Choroid plexus epithelial cell (primary cell): ENCODE results near the gene MTHFD2L.

Experiments
- DNase-seq: peaks from one replicate; pipeline ENCODE4 v3.0.0-alpha.2; 2010; ENCODE audit warnings: low read depth
- H3K4me3 ChIP-seq: 2 replicates; pipeline ENCODE4 v1.5.1; 2011; ENCODE audit warnings: low read depth, mild to moderate bottlenecking, control low read depth, low read length, moderate library complexity
- CTCF ChIP-seq: conservative IDR thresholded peaks from 2 replicates; pipeline ENCODE4 v1.5.1; 2011; ENCODE audit warnings: low read depth, mild to moderate bottlenecking, control low read depth, inconsistent platforms, low read length, moderate library complexity

Gene MTHFD2L

GRCh38 chr4:74188912-74189311 is 31.0 kb downstream of the MTHFD2L start:
- no peak for TF ChIP-seq CTCF
- DNase-seq, result no peak
- H3K4me3 ChIP-seq, result no peak overlapping the region

- peak; percentile 69 for TF ChIP-seq CTCF
- peak; percentile 71 for DNase-seq
- no peak overlapping the region for H3K4me3 ChIP-seq
Observed at GRCh38 chr4:74189331-74190043, 31.6 kb downstream of the MTHFD2L start.

DNA sequence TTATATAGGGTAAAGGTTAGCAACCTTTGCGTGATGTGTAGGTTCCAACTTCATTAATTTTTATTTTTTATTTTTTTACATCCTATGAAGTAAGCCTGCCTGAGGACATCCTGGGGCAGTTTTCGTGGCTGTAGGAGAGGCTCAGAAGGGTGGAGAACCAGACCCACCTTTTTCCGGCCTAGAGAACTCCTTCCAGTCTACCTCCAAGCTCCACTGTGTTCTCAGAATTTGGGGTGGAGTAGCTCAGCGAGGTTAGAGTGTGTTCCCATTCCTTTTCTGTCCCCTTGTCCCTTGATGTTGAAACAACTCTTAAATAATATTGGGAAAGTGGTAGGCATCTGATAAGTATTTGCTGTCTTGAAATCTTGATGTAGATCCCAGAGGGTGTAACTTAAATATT is 32.4 kb downstream of the MTHFD2L start:
- no peak for DNase-seq
- no peak overlapping the region for H3K4me3 ChIP-seq
- TF ChIP-seq CTCF, result no peak

- no peak for TF ChIP-seq CTCF
- H3K4me3 ChIP-seq, result no peak overlapping the region
- DNase-seq, result no peak
Observed at GRCh38 chr4:74190919-74191397, 33.0 kb downstream of the MTHFD2L start.

GRCh38 chr4:74197080-74197479 is 39.2 kb downstream of the MTHFD2L start:
- DNase-seq, result no peak
- no peak for TF ChIP-seq CTCF

GRCh38 chr4:74202062-74202586 is 44.2 kb downstream of the MTHFD2L start:
- no peak overlapping the region for H3K4me3 ChIP-seq
- TF ChIP-seq CTCF, result no peak
- no peak for DNase-seq

More at GRCh38 chr4:74197080-74197479, 39.2 kb downstream of the MTHFD2L start:
- no peak overlapping the region for H3K4me3 ChIP-seq

- peak; percentile 13 for DNase-seq
- TF ChIP-seq CTCF, result no peak
- H3K4me3 ChIP-seq, result no peak overlapping the region
Observed at GRCh38 chr4:74203467-74203866, 45.5 kb downstream of the MTHFD2L start.
